Smooth muscle cell (in vitro differentiated cells): ENCODE results near the gene SHH. TPM values are rescaled to one million over a fixed set of nuclear protein-coding genes. Genes with fewer than 3 reads are reported as not detected.

Experiments
- DNase-seq: peaks from one replicate; lab custom pipeline; 2025; ENCODE audit not compliant: unreplicated experiment; lab: John Stamatoyannopoulos, UW
- H2AFZ ChIP-seq: fragments of 200-600 bp; sonication (generic); 2 replicates; pipeline ENCODE4 v1.6.0; 2016; ENCODE audit warnings: antibody characterized with exemption, low read depth, mild to moderate bottlenecking
- H3F3A ChIP-seq: fragments of 200-600 bp; sonication (generic); 2 replicates; pipeline ENCODE4 v1.6.0; 2017; ENCODE audit warnings: antibody characterized with exemption, low read depth
- H3K27ac ChIP-seq: fragments of 200-600 bp; sonication (generic); 2 replicates; pipeline ENCODE4 v1.5.1; 2016; ENCODE audit warnings: low read depth, mild to moderate bottlenecking
- H3K27me3 ChIP-seq: fragments of 200-600 bp; sonication (generic); 2 replicates; pipeline ENCODE4 v1.6.1; 2016; ENCODE audit warnings: low read depth, mild to moderate bottlenecking
- H3K36me3 ChIP-seq: fragments of 200-600 bp; sonication (generic); 2 replicates; pipeline ENCODE4 v1.5.1; 2016; ENCODE audit warnings: low read depth
- H3K4me1 ChIP-seq: fragments of 200-600 bp; sonication (generic); 2 replicates; pipeline ENCODE4 v1.5.1; 2016; ENCODE audit warnings: low read depth
- H3K4me2 ChIP-seq: fragments of 200-600 bp; sonication (generic); 2 replicates; pipeline ENCODE4 v1.6.0; 2016; ENCODE audit warnings: mild to moderate bottlenecking
- H3K4me3 ChIP-seq: fragments of 200-600 bp; sonication (generic); 2 replicates; pipeline ENCODE4 v1.5.1; 2016; ENCODE audit warnings: mild to moderate bottlenecking
- H3K79me2 ChIP-seq: fragments of 200-600 bp; sonication (generic); 2 replicates; pipeline ENCODE4 v1.6.0; 2016; ENCODE audit warnings: low read depth, mild to moderate bottlenecking
- H3K9ac ChIP-seq: fragments of 200-600 bp; sonication (generic); 2 replicates; pipeline ENCODE4 v1.6.0; 2016; ENCODE audit warnings: low read depth
- H3K9me3 ChIP-seq: fragments of 200-600 bp; sonication (generic); replicated peaks from 2 replicates; pipeline ENCODE4 v1.5.1; 2016; ENCODE audit warnings: low read depth
- H4K20me1 ChIP-seq: fragments of 200-600 bp; sonication (generic); 2 replicates; pipeline ENCODE4 v1.6.0; 2016; ENCODE audit warnings: low read depth
- WGBS: methylation state at CpG from one replicate; pipeline ENCODE4 v1.1.7; 2016; ENCODE audit warnings: low lambda C conversion rate; 5-methylcytosine and 5-hydroxymethylcytosine counted together
- polyA plus RNA-seq: library from polyadenylated mRNA; unstranded; fragments of >200 nt; fragmentation: Nextera tagmentation; extraction: Ambion mirVana; gene quantifications from 2 replicates; pipeline ENCODE4 v1.2.1, GENCODE V29; 2016
- total RNA-seq: library from RNA; depleted of rRNA; stranded (reverse); fragments of >200 nt; gene quantifications from 2 replicates; pipeline ENCODE4 v1.2.3, GENCODE V29; 2014
- TF ChIP-seq, protein P1 (sequence below): fragments of 200-600 bp; sonication (generic); IDR thresholded peaks from 2 replicates; pipeline ENCODE4 v1.5.1; 2017; ENCODE audit warnings: borderline replicate concordance, mild to moderate bottlenecking, antibody characterized with exemption; ENCODE audit not compliant: insufficient read depth, poor library complexity, severe bottlenecking

Gene SHH
- total and polyA plus RNA-seq, 2 experiments from 2014 or later: not detected

DNA sequence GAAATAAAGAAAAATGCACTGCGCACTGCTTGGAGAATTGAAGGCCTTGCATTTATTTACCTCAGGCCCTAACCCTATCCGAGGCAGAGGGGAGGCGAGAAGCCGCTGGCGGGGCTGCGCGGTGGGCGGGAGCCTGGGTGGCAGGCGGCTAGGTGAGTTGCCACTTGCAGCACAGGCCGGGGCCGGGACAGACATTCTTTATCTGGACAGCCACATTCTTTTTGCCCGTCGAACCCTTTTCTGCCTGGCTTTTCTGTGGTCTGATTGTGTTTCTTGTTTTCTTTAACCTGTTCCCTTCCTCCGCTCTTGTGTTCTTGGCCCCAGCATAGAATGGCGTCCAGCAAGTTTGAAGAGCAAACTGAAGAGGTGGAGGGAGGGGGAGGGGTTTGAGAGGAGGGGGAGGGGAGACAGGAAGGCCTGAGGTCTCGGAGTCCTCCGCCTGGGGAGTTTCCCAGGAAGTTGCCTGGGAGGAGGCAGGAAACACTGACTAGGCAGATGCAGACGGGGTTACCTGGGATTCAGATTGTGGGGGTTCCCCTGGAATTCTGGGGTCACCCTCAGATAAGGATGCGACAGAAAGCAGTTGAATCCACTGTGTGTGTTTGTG, 5.1 kb downstream of the SHH start:
- peaks cover 100% of the 10 kb centered on the region for H3K27me3 ChIP-seq
- no peaks in the 10 kb centered on the region for H3K36me3 ChIP-seq
- H3K4me2 ChIP-seq: no peak overlapping the region
- H3K4me3 ChIP-seq: no peak overlapping the region
- H3K9me3 ChIP-seq: no peaks in the 10 kb centered on the region
- H2AFZ ChIP-seq: no peak overlapping the region
- H3K27ac ChIP-seq: no peak overlapping the region
- H3K79me2 ChIP-seq: no peaks in the 10 kb centered on the region
- H3F3A ChIP-seq: no peaks in the 10 kb centered on the region
- H4K20me1 ChIP-seq: no peaks in the 10 kb centered on the region
- DNase-seq: no peak
- H3K9ac ChIP-seq: no peak overlapping the region
- H3K4me1 ChIP-seq: peaks cover 50% of the 10 kb centered on the region
- WGBS: 21% methylated on average over 19 of the region's 19 CpGs
- TF ChIP-seq, protein P1, sequence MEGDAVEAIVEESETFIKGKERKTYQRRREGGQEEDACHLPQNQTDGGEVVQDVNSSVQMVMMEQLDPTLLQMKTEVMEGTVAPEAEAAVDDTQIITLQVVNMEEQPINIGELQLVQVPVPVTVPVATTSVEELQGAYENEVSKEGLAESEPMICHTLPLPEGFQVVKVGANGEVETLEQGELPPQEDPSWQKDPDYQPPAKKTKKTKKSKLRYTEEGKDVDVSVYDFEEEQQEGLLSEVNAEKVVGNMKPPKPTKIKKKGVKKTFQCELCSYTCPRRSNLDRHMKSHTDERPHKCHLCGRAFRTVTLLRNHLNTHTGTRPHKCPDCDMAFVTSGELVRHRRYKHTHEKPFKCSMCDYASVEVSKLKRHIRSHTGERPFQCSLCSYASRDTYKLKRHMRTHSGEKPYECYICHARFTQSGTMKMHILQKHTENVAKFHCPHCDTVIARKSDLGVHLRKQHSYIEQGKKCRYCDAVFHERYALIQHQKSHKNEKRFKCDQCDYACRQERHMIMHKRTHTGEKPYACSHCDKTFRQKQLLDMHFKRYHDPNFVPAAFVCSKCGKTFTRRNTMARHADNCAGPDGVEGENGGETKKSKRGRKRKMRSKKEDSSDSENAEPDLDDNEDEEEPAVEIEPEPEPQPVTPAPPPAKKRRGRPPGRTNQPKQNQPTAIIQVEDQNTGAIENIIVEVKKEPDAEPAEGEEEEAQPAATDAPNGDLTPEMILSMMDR: no peak

- peak overlapping the region; percentile 90 for H3K4me2 ChIP-seq
- peaks cover 41% of the 10 kb centered on the region for H3K4me1 ChIP-seq
- peaks cover 100% of the 10 kb centered on the region for H3K27me3 ChIP-seq
- H3F3A ChIP-seq: no peaks in the 10 kb centered on the region
- H3K27ac ChIP-seq: no peak overlapping the region
- H3K9me3 ChIP-seq: no peaks in the 10 kb centered on the region
- H3K79me2 ChIP-seq: no peaks in the 10 kb centered on the region
- DNase-seq: no peak
- H3K36me3 ChIP-seq: no peaks in the 10 kb centered on the region
- no peaks in the 10 kb centered on the region for H4K20me1 ChIP-seq
- H2AFZ ChIP-seq: no peak overlapping the region
- 27% methylated on average over 45 of the region's 47 CpGs for WGBS
- TF ChIP-seq, protein P1: no peak
- H3K9ac ChIP-seq: no peak overlapping the region
- H3K4me3 ChIP-seq: peak overlapping the region; percentile 40
Observed at GRCh38 chr7:155806096-155806871, 6.0 kb downstream of the SHH start.

DNA sequence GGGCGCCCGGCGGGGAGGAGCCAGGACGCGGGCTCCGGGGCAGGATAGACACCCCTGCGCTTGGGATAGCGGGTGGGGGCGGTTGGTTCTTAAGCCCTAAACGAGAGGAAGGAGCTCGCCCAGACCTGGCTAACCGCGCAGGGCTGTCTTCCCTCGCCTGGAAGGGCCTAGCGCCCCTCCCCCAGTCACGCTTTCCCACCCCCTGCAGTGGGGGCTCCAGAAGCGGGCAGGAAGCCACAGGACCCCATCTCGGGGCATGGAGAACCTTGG, 6.5 kb downstream of the SHH start:
- no peaks in the 10 kb centered on the region for H3K36me3 ChIP-seq
- DNase-seq: no peak
- H3K4me1 ChIP-seq: peaks cover 37% of the 10 kb centered on the region
- peak overlapping the region; percentile 40 for H3K4me3 ChIP-seq
- TF ChIP-seq, protein P1: no peak
- no peak overlapping the region for H3K9ac ChIP-seq
- H3K27ac ChIP-seq: no peak overlapping the region
- no peaks in the 10 kb centered on the region for H4K20me1 ChIP-seq
- H3K27me3 ChIP-seq: peaks cover 100% of the 10 kb centered on the region
- peak overlapping the region; percentile 90 for H3K4me2 ChIP-seq
- 4% methylated on average over 18 of the region's 18 CpGs for WGBS
- no peaks in the 10 kb centered on the region for H3K79me2 ChIP-seq
- H3K9me3 ChIP-seq: no peaks in the 10 kb centered on the region
- H3F3A ChIP-seq: no peaks in the 10 kb centered on the region
- H2AFZ ChIP-seq: no peak overlapping the region
